Endothelial cell (in vitro differentiated cells): ENCODE measurements around the gene ENGASE. TPM values are rescaled to one million over a fixed set of nuclear protein-coding genes. Genes with fewer than 3 reads are reported as not detected.

ENCODE experiments used
- DNase-seq: peaks from one replicate; pipeline ENCODE4 v3.0.0; 2021; ENCODE audit warnings: low spot score
- H3K27ac Mint-ChIP-seq: one replicate; pipeline ENCODE4 v1.8.0; 2021; ENCODE audit warnings: mixed read lengths, inconsistent platforms; ENCODE audit not compliant: unreplicated experiment
- H3K27me3 Mint-ChIP-seq: one replicate; pipeline ENCODE4 v1.8.0; 2021; ENCODE audit warnings: mild to moderate bottlenecking, moderate library complexity, mixed read lengths, inconsistent platforms; ENCODE audit not compliant: unreplicated experiment
- H3K36me3 Mint-ChIP-seq: one replicate; pipeline ENCODE4 v1.8.0; 2021; ENCODE audit warnings: mild to moderate bottlenecking, low read depth, mixed read lengths, inconsistent platforms; ENCODE audit not compliant: unreplicated experiment
- H3K4me1 Mint-ChIP-seq: one replicate; pipeline ENCODE4 v1.8.0; 2021; ENCODE audit warnings: mild to moderate bottlenecking, mixed read lengths, inconsistent platforms; ENCODE audit not compliant: unreplicated experiment
- H3K4me3 Mint-ChIP-seq: one replicate; pipeline ENCODE4 v1.8.0; 2021; ENCODE audit warnings: mild to moderate bottlenecking, mixed read lengths, inconsistent platforms; ENCODE audit not compliant: unreplicated experiment
- H3K9me3 Mint-ChIP-seq: one replicate; pipeline ENCODE4 v1.8.0; 2021; ENCODE audit warnings: mixed read lengths, inconsistent platforms; ENCODE audit not compliant: unreplicated experiment
- total RNA-seq: library from RNA; stranded (reverse); fragmentation: NEBNext Ultra II Directional; extraction: Animal tissue kit (Norgen Biotek cat#: 25700); gene quantifications from one replicate; pipeline ENCODE4 v1.2.1, GENCODE V29; 2021; ENCODE audit not compliant: unreplicated experiment
- TF ChIP-seq, protein P1 (sequence below): fragments of 200-600 bp; sonication (generic); IDR thresholded peaks from one replicate; pipeline ENCODE4 v1.5.0; 2021; ENCODE audit warnings: antibody characterized with exemption; ENCODE audit not compliant: unreplicated experiment

The ENGASE gene
- total RNA-seq, 1 donor from 2014 or later: 31.6 TPM

DNA sequence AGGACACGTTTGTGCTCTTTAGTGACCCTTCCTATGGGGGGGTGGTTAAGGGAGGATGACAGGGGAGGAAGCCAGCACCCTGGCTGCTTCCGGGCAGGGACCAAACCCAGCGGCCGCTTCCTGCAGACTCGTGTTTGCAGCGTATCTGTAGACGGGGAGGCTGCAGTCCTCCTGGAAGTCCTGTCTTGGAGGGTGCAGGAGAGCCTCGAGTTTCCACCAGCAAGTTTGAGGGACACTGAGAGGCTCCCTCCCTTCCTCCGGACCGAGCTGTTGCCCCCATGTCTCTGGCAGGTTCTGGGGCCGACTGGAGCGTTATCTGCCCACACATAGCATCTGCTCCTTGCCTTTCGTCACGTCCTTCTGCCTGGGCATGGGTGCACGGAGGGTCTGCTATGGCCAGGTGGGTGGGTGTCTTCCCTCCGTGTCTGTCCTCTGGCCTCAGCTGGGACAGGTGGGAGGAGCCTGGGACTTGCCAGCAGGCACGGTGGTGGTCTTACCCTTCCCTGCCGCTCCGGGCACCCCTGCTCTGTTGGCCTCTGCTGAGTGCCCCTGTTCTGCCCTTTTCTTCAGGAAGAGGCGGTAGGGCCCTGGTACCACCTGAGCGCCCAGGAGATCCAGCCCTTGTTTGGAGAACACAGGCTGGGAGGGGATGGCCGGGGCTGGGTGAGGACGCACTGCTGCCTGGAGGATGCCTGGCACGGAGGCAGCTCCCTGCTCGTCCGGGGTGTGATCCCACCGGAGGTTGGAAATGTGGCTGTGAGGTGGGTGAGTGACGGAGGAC lies 8.8 kb downstream of the ENGASE start:
- no peak overlapping the region for H3K27ac Mint-ChIP-seq
- peaks cover 2% of the 10 kb centered on the region for H3K4me1 Mint-ChIP-seq
- DNase-seq: no peak
- peaks cover 12% of the 10 kb centered on the region for H3K36me3 Mint-ChIP-seq
- peaks cover 11% of the 10 kb centered on the region for H3K27me3 Mint-ChIP-seq
- no peaks in the 10 kb centered on the region for H3K9me3 Mint-ChIP-seq
- TF ChIP-seq, protein P1, sequence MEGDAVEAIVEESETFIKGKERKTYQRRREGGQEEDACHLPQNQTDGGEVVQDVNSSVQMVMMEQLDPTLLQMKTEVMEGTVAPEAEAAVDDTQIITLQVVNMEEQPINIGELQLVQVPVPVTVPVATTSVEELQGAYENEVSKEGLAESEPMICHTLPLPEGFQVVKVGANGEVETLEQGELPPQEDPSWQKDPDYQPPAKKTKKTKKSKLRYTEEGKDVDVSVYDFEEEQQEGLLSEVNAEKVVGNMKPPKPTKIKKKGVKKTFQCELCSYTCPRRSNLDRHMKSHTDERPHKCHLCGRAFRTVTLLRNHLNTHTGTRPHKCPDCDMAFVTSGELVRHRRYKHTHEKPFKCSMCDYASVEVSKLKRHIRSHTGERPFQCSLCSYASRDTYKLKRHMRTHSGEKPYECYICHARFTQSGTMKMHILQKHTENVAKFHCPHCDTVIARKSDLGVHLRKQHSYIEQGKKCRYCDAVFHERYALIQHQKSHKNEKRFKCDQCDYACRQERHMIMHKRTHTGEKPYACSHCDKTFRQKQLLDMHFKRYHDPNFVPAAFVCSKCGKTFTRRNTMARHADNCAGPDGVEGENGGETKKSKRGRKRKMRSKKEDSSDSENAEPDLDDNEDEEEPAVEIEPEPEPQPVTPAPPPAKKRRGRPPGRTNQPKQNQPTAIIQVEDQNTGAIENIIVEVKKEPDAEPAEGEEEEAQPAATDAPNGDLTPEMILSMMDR: no peak
- no peak overlapping the region for H3K4me3 Mint-ChIP-seq

DNA sequence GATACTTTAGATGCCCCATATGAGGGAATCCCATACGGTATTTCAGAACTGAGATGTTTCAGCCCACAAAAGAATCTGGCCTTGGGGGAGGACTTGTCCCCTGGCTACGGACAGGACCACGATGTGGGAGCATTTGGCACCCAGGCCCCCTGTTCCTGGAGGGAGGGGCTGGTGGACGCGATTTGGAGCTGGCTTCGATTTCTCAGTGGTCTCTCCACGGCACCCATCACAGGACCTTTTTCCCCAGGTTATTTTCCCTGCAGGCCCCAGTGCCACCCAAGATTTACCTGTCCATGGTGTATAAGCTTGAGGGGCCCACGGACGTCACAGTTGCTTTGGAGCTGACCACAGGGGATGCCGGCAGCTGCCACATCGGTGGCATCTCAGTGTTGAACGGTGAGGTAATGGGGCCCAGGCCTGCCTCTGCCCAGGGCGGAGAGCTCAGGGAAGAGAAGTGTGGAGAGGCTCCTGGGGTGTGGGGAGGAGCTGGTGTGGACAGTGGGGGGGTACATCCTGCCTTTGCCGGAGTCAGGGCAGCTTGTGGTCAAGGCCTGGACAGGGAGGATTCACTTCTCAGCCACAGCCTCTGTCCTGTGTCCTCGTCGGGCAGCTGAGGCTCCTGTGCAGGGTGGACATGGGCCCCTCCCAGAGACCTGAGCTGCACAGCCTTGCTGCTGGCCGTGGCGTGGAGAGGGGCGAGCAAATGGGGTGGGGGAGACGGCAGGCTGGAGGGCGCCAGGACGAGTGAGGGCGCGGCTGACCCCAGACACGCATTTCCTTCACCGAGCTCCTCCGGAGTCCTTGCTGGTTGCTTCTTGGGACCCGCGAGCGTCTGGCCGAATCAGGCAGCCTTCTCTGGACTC lies 9.9 kb downstream of the ENGASE start:
- no peak for DNase-seq
- no peaks in the 10 kb centered on the region for H3K9me3 Mint-ChIP-seq
- TF ChIP-seq, protein P1: no peak
- peaks cover 11% of the 10 kb centered on the region for H3K27me3 Mint-ChIP-seq
- H3K4me1 Mint-ChIP-seq: peaks cover 2% of the 10 kb centered on the region
- H3K4me3 Mint-ChIP-seq: no peak overlapping the region
- no peak overlapping the region for H3K27ac Mint-ChIP-seq
- H3K36me3 Mint-ChIP-seq: peaks cover 12% of the 10 kb centered on the region

DNA sequence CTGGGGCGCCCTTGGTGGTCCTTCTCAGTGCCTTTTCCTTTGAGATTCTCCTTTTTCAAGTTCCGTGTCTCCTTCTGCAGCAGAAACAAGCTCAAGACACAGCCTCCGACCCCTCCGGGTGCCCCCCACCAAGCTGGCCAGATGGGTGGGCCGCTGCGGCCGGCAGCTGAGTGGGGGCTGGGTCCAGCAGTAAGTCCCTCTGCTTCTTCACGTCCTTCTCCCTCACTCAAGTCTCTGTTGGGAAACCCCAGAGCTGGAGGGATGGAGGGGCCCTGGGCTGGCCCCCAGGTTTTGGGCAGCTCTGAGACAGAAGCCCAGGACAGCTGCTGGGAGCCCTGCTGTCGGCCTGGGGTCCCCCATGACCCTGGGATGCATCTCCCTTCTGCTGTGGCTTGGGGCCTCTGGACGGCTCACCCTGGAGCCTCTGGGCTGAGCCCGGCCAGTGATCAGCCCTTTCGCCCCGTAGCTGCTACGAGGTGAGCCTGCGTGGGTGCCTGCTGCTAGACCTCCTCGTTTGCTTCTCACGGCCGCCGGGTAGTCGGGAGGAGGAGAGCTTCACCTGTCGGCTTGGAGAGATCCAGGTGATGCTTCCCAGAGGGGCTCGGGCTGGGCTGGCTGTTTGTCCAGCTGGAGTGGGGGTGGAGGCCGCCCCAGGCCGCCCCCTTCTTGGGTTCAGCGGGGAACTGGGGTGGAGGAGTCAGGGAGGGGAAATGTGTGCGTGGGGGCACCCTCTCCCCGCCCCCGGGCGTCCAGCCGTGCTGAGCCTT lies 10.7 kb downstream of the ENGASE start:
- peaks cover 12% of the 10 kb centered on the region for H3K36me3 Mint-ChIP-seq
- H3K4me1 Mint-ChIP-seq: peaks cover 1% of the 10 kb centered on the region
- H3K27me3 Mint-ChIP-seq: peaks cover 7% of the 10 kb centered on the region
- H3K9me3 Mint-ChIP-seq: no peaks in the 10 kb centered on the region
- H3K27ac Mint-ChIP-seq: no peak overlapping the region
- no peak for DNase-seq
- TF ChIP-seq, protein P1: no peak
- no peak overlapping the region for H3K4me3 Mint-ChIP-seq

DNA sequence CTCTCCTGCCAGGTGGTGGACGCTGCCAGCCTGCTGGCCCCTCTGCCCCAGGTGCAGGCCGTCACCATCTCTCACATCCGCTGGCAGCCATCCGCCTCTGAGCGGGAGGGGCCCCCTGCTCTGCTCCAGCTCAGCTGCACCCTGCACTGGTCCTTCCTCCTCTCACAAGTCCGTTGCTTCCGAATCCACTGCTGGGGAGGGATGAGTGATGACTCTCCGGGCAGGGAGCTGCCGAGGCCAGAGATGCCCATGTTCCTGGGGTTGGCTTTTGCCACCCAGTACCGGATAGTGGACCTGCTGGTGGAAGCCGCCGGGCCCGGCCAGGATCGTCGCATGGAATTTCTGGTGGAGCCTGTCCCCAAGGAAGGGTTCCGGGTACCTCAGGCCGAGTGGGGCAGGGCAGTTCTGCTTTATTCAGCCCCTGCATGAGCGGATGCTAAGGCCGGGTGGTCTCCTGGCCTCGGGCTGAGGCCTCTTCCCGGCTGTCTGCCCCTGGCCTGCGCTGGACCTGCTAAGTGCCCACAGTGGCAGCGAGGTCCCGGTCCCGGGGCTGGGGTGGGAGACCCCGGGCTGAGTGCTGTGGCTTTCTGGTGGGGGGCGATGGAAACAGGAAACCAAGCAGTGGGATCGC lies 11.4 kb downstream of the ENGASE start:
- Mint-ChIP-seq H3K4me3 (peak overlapping the region; percentile 73), H3K36me3 (peaks cover 5% of the 10 kb centered on the region), H3K27me3 (peaks cover 9% of the 10 kb centered on the region), H3K9me3 (no peaks in the 10 kb centered on the region), H3K4me1 (no peaks in the 10 kb centered on the region), H3K27ac (no peak overlapping the region)
- TF ChIP-seq, protein P1: no peak
- DNase-seq: no peak
